HCT116 (cell line): ENCODE data around the gene NUDT16. TPM values are rescaled to one million over a fixed set of nuclear protein-coding genes. Genes with fewer than 3 reads are reported as not detected.

Source experiments
- ATAC-seq: fragments of 200-7000 bp; cut with Tn5 transposase; 2 replicates; pipeline ENCODE4 v1.9.1; 2020; ENCODE audit warnings: mild to moderate bottlenecking, moderate library complexity
- BruUV-seq: library from RNA; stranded (reverse); fragments of 400-500 nt; replicated peaks from 2 replicates; lab custom pipeline; 2021; lab: Mats Ljungman, UMichigan
- CTCF ChIA-PET: fragments of 300-600 bp; sonication (Branson Sonifier 250); formaldehyde crosslinking; loops from one replicate; lab custom pipeline; 2021; ENCODE audit warnings: antibody characterized with exemption; lab: Charles Lee
- POLR2A ChIA-PET: fragments of 300-600, 350-600 bp; sonication (Branson Sonifier 250); formaldehyde crosslinking; loops from one replicate; lab custom pipeline; 2021; ENCODE audit warnings: antibody characterized with exemption; lab: Charles Lee
- RAD21 ChIA-PET, 2 experiments: fragments of 300-600 bp; sonication (Branson Sonifier 250); formaldehyde crosslinking; loops; one replicate each; lab custom pipeline; 2023; ENCODE audit warnings: low total read pairs in 2 of 2; ENCODE audit not compliant: uncharacterized antibody in 2 of 2, unreplicated experiment in 2 of 2, low non-redundant PET in 1 of 2; lab: Charles Lee
- DNase-seq: peaks from one replicate; pipeline ENCODE4 v3.0.0-alpha.2; 2010; ENCODE audit warnings: low read depth, low spot score
- H2AFZ ChIP-seq: fragments of 200-600 bp; shearing (Covaris generic), sonication (generic); 2 replicates; pipeline ENCODE4 v1.6.1; 2017; ENCODE audit warnings: low read depth, mixed run types, mixed read lengths, antibody characterized with exemption, low read length; ENCODE audit not compliant: poor library complexity, severe bottlenecking
- H3K27ac ChIP-seq: 2 replicates; pipeline ENCODE4 v1.5.1; 2012; ENCODE audit warnings: low read depth, low read length
- H3K27me3 ChIP-seq: fragments of 200-600 bp; sonication (generic); 2 replicates; pipeline ENCODE4 v1.6.1; 2016; ENCODE audit warnings: mixed run types, low read length, mixed read lengths; ENCODE audit not compliant: insufficient read depth
- H3K36me3 ChIP-seq, 2 experiments: fragments of 200-500 bp in 1 of 2; fragments of 200-600 bp in 1 of 2; sonication (Bioruptor generic) in 1 of 2; sonication (generic) in 1 of 2; 2 replicates each; pipeline versions ENCODE4 v1.5.1 to v1.6.1; 2014 to 2016; ENCODE audit warnings: low read length in 2 of 2, inconsistent platforms in 1 of 2, mixed read lengths in 1 of 2, mixed run types in 1 of 2; ENCODE audit not compliant: insufficient read depth in 2 of 2, control insufficient read depth in 1 of 2
- H3K4me1 ChIP-seq, 2 experiments: fragments of 200-600 bp in 1 of 2; sonication (generic) in 1 of 2; 2 replicates each; pipeline versions ENCODE4 v1.5.1 to v1.6.1; 2012 to 2017; ENCODE audit warnings: low read length in 2 of 2, inconsistent platforms in 1 of 2, mild to moderate bottlenecking in 1 of 2, mixed read lengths in 1 of 2, mixed run types in 1 of 2, moderate library complexity in 1 of 2; ENCODE audit not compliant: insufficient read depth in 2 of 2, control insufficient read depth in 1 of 2
- H3K4me2 ChIP-seq: fragments of 200-600 bp; sonication (generic); 2 replicates; pipeline ENCODE4 v1.6.1; 2017; ENCODE audit warnings: mixed run types, low read length, mixed read lengths
- H3K4me3 ChIP-seq, 2 experiments: fragments of 200-600 bp in 1 of 2; sonication (generic) in 1 of 2; replicated peaks in 1 of 2; 2 replicates each; pipeline ENCODE4 v1.5.1; 2011 to 2016; ENCODE audit warnings: low read length in 2 of 2, control low read depth in 1 of 2, low read depth in 1 of 2, mild to moderate bottlenecking in 1 of 2, mixed read lengths in 1 of 2, mixed run types in 1 of 2
- H3K79me2 ChIP-seq: fragments of 200-600 bp; sonication (generic); 2 replicates; pipeline ENCODE4 v1.6.1; 2017; ENCODE audit warnings: mild to moderate bottlenecking, mixed run types, low read length, moderate library complexity, mixed read lengths; ENCODE audit not compliant: insufficient read depth
- H3K9ac ChIP-seq: fragments of 200-600 bp; sonication (generic); 2 replicates; pipeline ENCODE4 v1.6.1; 2016; ENCODE audit warnings: low read length, mixed read lengths
- H3K9me2 ChIP-seq: fragments of 200-600 bp; sonication (generic), shearing (Covaris generic); 2 replicates; pipeline ENCODE4 v1.6.1; 2017; ENCODE audit warnings: mixed run types, mild to moderate bottlenecking, moderate library complexity; ENCODE audit not compliant: insufficient read depth
- H3K9me3 ChIP-seq, 2 experiments: fragments of 200-500 bp in 1 of 2; fragments of 200-600 bp in 1 of 2; sonication (Bioruptor generic) in 1 of 2; sonication (generic) in 1 of 2; 2 replicates each; pipeline ENCODE4 v1.6.1; 2014 to 2017; ENCODE audit warnings: low read length in 2 of 2, mixed read lengths in 2 of 2, inconsistent platforms in 1 of 2, low read depth in 1 of 2, mild to moderate bottlenecking in 1 of 2, mixed run types in 1 of 2, moderate library complexity in 1 of 2; ENCODE audit not compliant: control insufficient read depth in 1 of 2, insufficient read depth in 1 of 2
- H4K20me1 ChIP-seq: fragments of 200-600 bp; sonication (generic), shearing (Covaris generic); 2 replicates; pipeline ENCODE4 v1.6.1; 2017; ENCODE audit warnings: mixed run types, mild to moderate bottlenecking, moderate library complexity; ENCODE audit not compliant: insufficient read depth
- ELF1 ChIP-seq: IDR thresholded peaks from 2 replicates; pipeline ENCODE4 v1.6.1; 2012; ENCODE audit warnings: low read depth, borderline replicate concordance
- EZH2phosphoT487 ChIP-seq: fragments of 200-600 bp; IDR thresholded peaks from 2 replicates; pipeline ENCODE4 v1.6.1; 2018; ENCODE audit warnings: antibody characterized with exemption, borderline replicate concordance
- JUND ChIP-seq: IDR thresholded peaks from 2 replicates; pipeline ENCODE4 v1.6.1; 2012
- SP1 ChIP-seq: IDR thresholded peaks from 2 replicates; pipeline ENCODE4 v1.6.1; 2012; ENCODE audit warnings: low read depth
- ZNF274 ChIP-seq: fragments of 200-500 bp; sonication (Bioruptor generic); IDR thresholded peaks from 2 replicates; pipeline ENCODE4 v1.6.1; 2014; ENCODE audit warnings: mild to moderate bottlenecking, low read depth, low read length, inconsistent platforms
- intact Hi-C: fragments of 100-400 bp; cut with micrococcal nuclease; formaldehyde crosslinking; loops from 2 replicates; pipeline ENCODE4 v1.10.0; 2022
- total RNA-seq: library from RNA; stranded (reverse); gene quantifications from one replicate; pipeline ENCODE4 v1.2.1, GENCODE V29; 2021; ENCODE audit not compliant: unreplicated experiment
- TF ChIP-seq, protein P1 (sequence below), 3 experiments: fragments of 200-600 bp in 1 of 3; sonication (generic) in 1 of 3; IDR thresholded peaks in 2 of 3; conservative IDR thresholded peaks in 1 of 3; 2 replicates each; pipeline ENCODE4 v1.5.1; 2012 to 2017; ENCODE audit warnings: low read depth in 2 of 3, low read length in 2 of 3, antibody characterized with exemption in 1 of 3, borderline replicate concordance in 1 of 3, control low read depth in 1 of 3, mild to moderate bottlenecking in 1 of 3, mixed read lengths in 1 of 3, mixed run types in 1 of 3, moderate library complexity in 1 of 3; ENCODE audit not compliant: insufficient read depth in 1 of 3

Gene NUDT16
- total RNA-seq, 1 experiment from 2014 or later: 9.7 TPM

DNA sequence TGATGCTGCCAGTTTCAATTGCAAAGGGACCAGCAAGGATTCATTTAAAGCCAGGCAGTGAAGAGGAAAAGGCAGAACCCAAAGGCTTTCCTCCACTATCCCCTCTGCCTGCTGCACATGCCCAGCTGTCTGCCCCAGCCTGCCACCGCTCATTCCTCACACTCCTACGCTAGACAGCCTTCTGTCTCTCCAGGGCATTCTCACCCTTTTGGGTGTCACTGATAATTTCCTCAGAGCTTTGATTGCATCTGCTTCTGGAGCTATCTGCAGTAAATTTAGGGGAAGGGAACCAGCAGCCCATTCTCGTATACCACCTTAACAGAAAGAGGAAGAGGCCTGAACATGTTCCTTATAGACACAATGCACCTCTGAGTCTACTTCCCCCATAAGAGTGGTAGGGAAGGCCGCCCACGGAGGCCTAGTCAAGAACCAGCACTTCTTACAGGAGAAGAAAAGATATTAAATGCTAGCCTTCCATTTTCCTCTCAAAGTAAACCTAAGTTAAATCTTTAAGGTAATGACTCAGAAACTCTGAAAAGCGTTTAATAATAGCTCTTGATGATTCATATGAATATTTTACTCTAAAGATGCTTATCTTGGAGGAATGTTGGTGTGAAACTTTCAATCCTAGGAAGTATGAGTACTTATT lies 20.9 kb downstream of the NUDT16 start:
- Histone ChIP-seq H3K9ac (no peak overlapping the region), H3K27me3 (no peaks in the 10 kb centered on the region), H3K27ac (no peak overlapping the region), H3K9me2 (no peaks in the 10 kb centered on the region), H3K36me3 (no peaks in the 10 kb centered on the region), H3K79me2 (no peaks in the 10 kb centered on the region), H3K9me3 (0 out of 4 replicates have a peak, but pooled peaks cover 0 to 6% of the 10 kb centered on the region in 2 experiments), H4K20me1 (no peaks in the 10 kb centered on the region), H3K4me1 (peaks cover 0 to 7% of the 10 kb centered on the region in 2 experiments; a peak in 2 of 4 replicates), H2AFZ (no peak overlapping the region), H3K4me3 (no peak overlapping the region), H3K4me2 (peak overlapping the region; percentile 27; the same call in 1 of the 2 replicates)
- POLR2A ChIA-PET: no interaction called here
- no peak for DNase-seq
- BruUV-seq: no TSS peak
- intact Hi-C loops: no loop called here
- RAD21 ChIA-PET: no interaction called here
- no peak for ATAC-seq
- CTCF ChIA-PET: no interaction called here
- TF ChIP-seq EZH2phosphoT487 (no peak), ZNF274 (no peak), JUND (no peak), ELF1 (no peak), SP1 (no peak)
- TF ChIP-seq, protein P1, sequence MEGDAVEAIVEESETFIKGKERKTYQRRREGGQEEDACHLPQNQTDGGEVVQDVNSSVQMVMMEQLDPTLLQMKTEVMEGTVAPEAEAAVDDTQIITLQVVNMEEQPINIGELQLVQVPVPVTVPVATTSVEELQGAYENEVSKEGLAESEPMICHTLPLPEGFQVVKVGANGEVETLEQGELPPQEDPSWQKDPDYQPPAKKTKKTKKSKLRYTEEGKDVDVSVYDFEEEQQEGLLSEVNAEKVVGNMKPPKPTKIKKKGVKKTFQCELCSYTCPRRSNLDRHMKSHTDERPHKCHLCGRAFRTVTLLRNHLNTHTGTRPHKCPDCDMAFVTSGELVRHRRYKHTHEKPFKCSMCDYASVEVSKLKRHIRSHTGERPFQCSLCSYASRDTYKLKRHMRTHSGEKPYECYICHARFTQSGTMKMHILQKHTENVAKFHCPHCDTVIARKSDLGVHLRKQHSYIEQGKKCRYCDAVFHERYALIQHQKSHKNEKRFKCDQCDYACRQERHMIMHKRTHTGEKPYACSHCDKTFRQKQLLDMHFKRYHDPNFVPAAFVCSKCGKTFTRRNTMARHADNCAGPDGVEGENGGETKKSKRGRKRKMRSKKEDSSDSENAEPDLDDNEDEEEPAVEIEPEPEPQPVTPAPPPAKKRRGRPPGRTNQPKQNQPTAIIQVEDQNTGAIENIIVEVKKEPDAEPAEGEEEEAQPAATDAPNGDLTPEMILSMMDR (IDR thresholded peaks at IDR 0.05 in 2 of 3, conservative IDR thresholded peaks at IDR 0.05 in 1 of 3; ENCODE audit: borderline replicate concordance in 1 of 3, insufficient read depth in 1 of 3, low read depth in 2 of 3, low read length in 2 of 3): no peak
